ENCODE data around the gene GPR152.
A peak's percentile ranks its signal among the peaks of the same experiment; 100 is the strongest.
"Not testable (repeated sequence)": the region's sequence is repeated elsewhere in the genome, so short reads cannot be mapped to it uniquely, and the experiment has no call there.

Gene GPR152

GRCh38 chr11:67439321-67440228 is 13.0 kb downstream of the GPR152 start:
- DNase-seq (ENCODE audit: low read depth) = no peak

GRCh38 chr11:67438158-67438902 is 14.2 kb downstream of the GPR152 start:
- no peak for DNase-seq (ENCODE audit: low read depth)

- DNase-seq (ENCODE audit: low read depth) = no peak
These were observed 14.7 kb downstream of the GPR152 start for GRCh38 chr11:67437809-67438157.

- DNase-seq (ENCODE audit: low read depth) = peak; percentile 91
These were observed 15.3 kb downstream of the GPR152 start, which contains the start of gene PTPRCAP for GRCh38 chr11:67437082-67437808. Gene PTPRCAP, minus strand, starts transcription at chr11:67437682. Its CDS starts 63 bp downstream, at chr11:67437619.

GRCh38 chr11:67436459-67437081 is 16.0 kb downstream of the GPR152 start:
- no peak for DNase-seq (ENCODE audit: low read depth)

- DNase-seq (ENCODE audit: low read depth) = no peak
These were observed 16.6 kb downstream of the GPR152 start for GRCh38 chr11:67435727-67436458.

GRCh38 chr11:67435031-67435726 is 17.4 kb downstream of the GPR152 start:
- DNase-seq (ENCODE audit: low read depth) = no peak

GRCh38 chr11:67434395-67434881 is 18.1 kb downstream of the GPR152 start:
- no peak for DNase-seq (ENCODE audit: low read depth)

- DNase-seq (ENCODE audit: low read depth) = no peak
These were observed 18.8 kb downstream of the GPR152 start for GRCh38 chr11:67433536-67434394.

GRCh38 chr11:67432655-67433349 is 19.7 kb downstream of the GPR152 start:
- DNase-seq (ENCODE audit: low read depth) = no peak

GRCh38 chr11:67431346-67432249 is 20.9 kb downstream of the GPR152 start:
- DNase-seq (ENCODE audit: low read depth) = no peak

- no peak for DNase-seq (ENCODE audit: low read depth)
These were observed 22.8 kb downstream of the GPR152 start for GRCh38 chr11:67429722-67430121.

GRCh38 chr11:67429038-67429668 is 23.4 kb downstream of the GPR152 start:
- DNase-seq (ENCODE audit: low read depth) = no peak

- DNase-seq (ENCODE audit: low read depth) = peak; percentile 98
These were observed 24.2 kb downstream of the GPR152 start, which contains the start of gene RPS6KB2 for GRCh38 chr11:67428052-67429001. Gene RPS6KB2, plus strand, starts transcription at chr11:67428494. Its CDS starts 52 bp downstream, at chr11:67428546.

- not testable (repeated sequence) for DNase-seq (ENCODE audit: low read depth)
These were observed 25.1 kb downstream of the GPR152 start for GRCh38 chr11:67427364-67427859.

All from CMK (cell line).